ENCODE data around the gene B3GALT6.

DNA sequence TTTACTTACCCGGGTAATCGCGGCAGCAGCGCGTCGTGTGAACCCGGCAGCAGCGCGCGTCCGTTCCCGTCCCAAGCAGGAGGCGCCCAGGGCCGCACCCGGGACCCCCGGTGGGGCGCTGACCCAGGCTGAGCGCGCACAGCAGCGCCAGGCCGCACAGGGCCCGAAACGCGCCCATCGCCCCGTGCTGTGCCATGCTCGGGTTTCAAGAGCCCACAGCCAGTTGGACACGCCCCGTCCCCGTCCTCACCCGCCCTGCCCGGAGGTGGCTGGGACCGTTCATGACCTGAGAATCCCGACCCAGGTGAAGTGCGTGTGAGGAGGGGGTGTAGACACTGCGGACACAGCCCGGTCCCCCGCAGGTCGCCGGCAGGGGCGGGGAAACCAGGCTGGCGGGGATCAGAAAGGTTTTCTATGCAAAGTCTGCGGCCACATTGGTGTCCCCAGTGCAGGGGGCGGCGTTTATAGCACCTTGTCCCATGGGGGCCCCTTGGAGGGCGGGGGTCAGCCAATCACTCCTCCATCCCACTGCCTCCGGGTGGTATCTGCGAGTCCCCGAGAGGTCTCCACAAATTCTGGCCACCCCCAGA, 25.6 kb upstream of the B3GALT6 start, which contains the start of gene TNFRSF18:
- TF ChIP-seq EZH2 (optimal IDR thresholded peaks at IDR 0.05; ENCODE audit: low read depth, low read length): no peak
- TF ChIP-seq, protein P1, sequence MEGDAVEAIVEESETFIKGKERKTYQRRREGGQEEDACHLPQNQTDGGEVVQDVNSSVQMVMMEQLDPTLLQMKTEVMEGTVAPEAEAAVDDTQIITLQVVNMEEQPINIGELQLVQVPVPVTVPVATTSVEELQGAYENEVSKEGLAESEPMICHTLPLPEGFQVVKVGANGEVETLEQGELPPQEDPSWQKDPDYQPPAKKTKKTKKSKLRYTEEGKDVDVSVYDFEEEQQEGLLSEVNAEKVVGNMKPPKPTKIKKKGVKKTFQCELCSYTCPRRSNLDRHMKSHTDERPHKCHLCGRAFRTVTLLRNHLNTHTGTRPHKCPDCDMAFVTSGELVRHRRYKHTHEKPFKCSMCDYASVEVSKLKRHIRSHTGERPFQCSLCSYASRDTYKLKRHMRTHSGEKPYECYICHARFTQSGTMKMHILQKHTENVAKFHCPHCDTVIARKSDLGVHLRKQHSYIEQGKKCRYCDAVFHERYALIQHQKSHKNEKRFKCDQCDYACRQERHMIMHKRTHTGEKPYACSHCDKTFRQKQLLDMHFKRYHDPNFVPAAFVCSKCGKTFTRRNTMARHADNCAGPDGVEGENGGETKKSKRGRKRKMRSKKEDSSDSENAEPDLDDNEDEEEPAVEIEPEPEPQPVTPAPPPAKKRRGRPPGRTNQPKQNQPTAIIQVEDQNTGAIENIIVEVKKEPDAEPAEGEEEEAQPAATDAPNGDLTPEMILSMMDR (IDR thresholded peaks at IDR 0.05; ENCODE audit: low read length): no peak
